GM21367 (cell line): ENCODE data around the gene MINK1.

Source experiments
- ATAC-seq: cut with Tn5 transposase; IDR thresholded peaks from one replicate; pipeline ENCODE4 v1.9.1; 2021; ENCODE audit not compliant: unreplicated experiment

Gene MINK1

GRCh38 chr17:4833178-4833940 lies at the start of gene MINK1:
MINK1 (plus strand) TSS chr17:4833340; CDS start chr17:4833584, 244 bp downstream.
- peak; percentile 78 for ATAC-seq

GRCh38 chr17:4785311-4786105 lies 47.6 kb upstream of the MINK1 start:
- ATAC-seq: no peak

- ATAC-seq: no peak
Observed at GRCh38 chr17:4786106-4786511, 47.0 kb upstream of the MINK1 start, which contains the start of gene VMO1. VMO1 (minus strand) TSS chr17:4786364; CDS start chr17:4786352, 12 bp downstream.

- ATAC-seq: no peak
Observed at GRCh38 chr17:4786516-4786915, 46.6 kb upstream of the MINK1 start.

- no peak for ATAC-seq
Observed at GRCh38 chr17:4788159-4788806, 44.9 kb upstream of the MINK1 start.

GRCh38 chr17:4788807-4789700 lies 44.1 kb upstream of the MINK1 start, which contains the start of gene GLTPD2:
GLTPD2 (plus strand) TSS chr17:4788964; CDS start chr17:4789012, 48 bp downstream.
- peak; percentile 18 for ATAC-seq

- no peak for ATAC-seq
Observed at GRCh38 chr17:4789701-4789950, 43.5 kb upstream of the MINK1 start.

GRCh38 chr17:4789951-4790704 lies 43.0 kb upstream of the MINK1 start:
- ATAC-seq: peak; percentile 77

- ATAC-seq: no peak
Observed at GRCh38 chr17:4790705-4791088, 42.4 kb upstream of the MINK1 start.

- ATAC-seq: no peak
Observed at GRCh38 chr17:4795168-4795567, 38.0 kb upstream of the MINK1 start.

- no peak for ATAC-seq
Observed at GRCh38 chr17:4796552-4796920, 36.6 kb upstream of the MINK1 start.

GRCh38 chr17:4800462-4801196 lies 32.5 kb upstream of the MINK1 start:
- no peak for ATAC-seq

- ATAC-seq: no peak
Observed at GRCh38 chr17:4802228-4802627, 30.9 kb upstream of the MINK1 start, which contains the start of gene C17orf114. C17orf114 (minus strand) TSS chr17:4802328.

- no peak for ATAC-seq
Observed at GRCh38 chr17:4806456-4806776, 26.7 kb upstream of the MINK1 start.

GRCh38 chr17:4806777-4807604 lies 26.1 kb upstream of the MINK1 start, which contains the start of gene PLD2:
PLD2 (plus strand) TSS chr17:4807152; CDS start chr17:4807773, 621 bp downstream.
- ATAC-seq: peak; percentile 79

GRCh38 chr17:4807605-4808377 lies 25.3 kb upstream of the MINK1 start:
- no peak for ATAC-seq

- no peak for ATAC-seq
Observed at GRCh38 chr17:4808378-4808767, 24.8 kb upstream of the MINK1 start.
